Smooth muscle cell (in vitro differentiated cells): ENCODE data around the gene IGSF3. TPM values are rescaled to one million over a fixed set of nuclear protein-coding genes. Genes with fewer than 3 reads are reported as not detected.

Source experiments
- DNase-seq: peaks from one replicate; lab custom pipeline; 2025; ENCODE audit not compliant: unreplicated experiment; lab: John Stamatoyannopoulos, UW
- H2AFZ ChIP-seq: fragments of 200-600 bp; sonication (generic); 2 replicates; pipeline ENCODE4 v1.6.0; 2016; ENCODE audit warnings: antibody characterized with exemption, low read depth, mild to moderate bottlenecking
- H3F3A ChIP-seq: fragments of 200-600 bp; sonication (generic); 2 replicates; pipeline ENCODE4 v1.6.0; 2017; ENCODE audit warnings: antibody characterized with exemption, low read depth
- H3K27ac ChIP-seq: fragments of 200-600 bp; sonication (generic); 2 replicates; pipeline ENCODE4 v1.5.1; 2016; ENCODE audit warnings: low read depth, mild to moderate bottlenecking
- H3K27me3 ChIP-seq: fragments of 200-600 bp; sonication (generic); 2 replicates; pipeline ENCODE4 v1.6.1; 2016; ENCODE audit warnings: low read depth, mild to moderate bottlenecking
- H3K36me3 ChIP-seq: fragments of 200-600 bp; sonication (generic); 2 replicates; pipeline ENCODE4 v1.5.1; 2016; ENCODE audit warnings: low read depth
- H3K4me1 ChIP-seq: fragments of 200-600 bp; sonication (generic); 2 replicates; pipeline ENCODE4 v1.5.1; 2016; ENCODE audit warnings: low read depth
- H3K4me2 ChIP-seq: fragments of 200-600 bp; sonication (generic); 2 replicates; pipeline ENCODE4 v1.6.0; 2016; ENCODE audit warnings: mild to moderate bottlenecking
- H3K4me3 ChIP-seq: fragments of 200-600 bp; sonication (generic); 2 replicates; pipeline ENCODE4 v1.5.1; 2016; ENCODE audit warnings: mild to moderate bottlenecking
- H3K79me2 ChIP-seq: fragments of 200-600 bp; sonication (generic); 2 replicates; pipeline ENCODE4 v1.6.0; 2016; ENCODE audit warnings: low read depth, mild to moderate bottlenecking
- H3K9ac ChIP-seq: fragments of 200-600 bp; sonication (generic); 2 replicates; pipeline ENCODE4 v1.6.0; 2016; ENCODE audit warnings: low read depth
- H3K9me3 ChIP-seq: fragments of 200-600 bp; sonication (generic); replicated peaks from 2 replicates; pipeline ENCODE4 v1.5.1; 2016; ENCODE audit warnings: low read depth
- H4K20me1 ChIP-seq: fragments of 200-600 bp; sonication (generic); 2 replicates; pipeline ENCODE4 v1.6.0; 2016; ENCODE audit warnings: low read depth
- CTCF ChIP-seq: fragments of 200-600 bp; sonication (generic); IDR thresholded peaks from 2 replicates; pipeline ENCODE4 v1.5.1; 2017; ENCODE audit warnings: borderline replicate concordance, mild to moderate bottlenecking, antibody characterized with exemption; ENCODE audit not compliant: insufficient read depth, poor library complexity, severe bottlenecking
- WGBS: methylation state at CpG from one replicate; pipeline ENCODE4 v1.1.7; 2016; ENCODE audit warnings: low lambda C conversion rate; 5-methylcytosine and 5-hydroxymethylcytosine counted together
- polyA plus RNA-seq: library from polyadenylated mRNA; unstranded; fragments of >200 nt; fragmentation: Nextera tagmentation; extraction: Ambion mirVana; gene quantifications from 2 replicates; pipeline ENCODE4 v1.2.1, GENCODE V29; 2016
- total RNA-seq: library from RNA; depleted of rRNA; stranded (reverse); fragments of >200 nt; gene quantifications from 2 replicates; pipeline ENCODE4 v1.2.3, GENCODE V29; 2014

IGSF3 gene
- total RNA-seq (28.4 and 31.5 TPM in 2 replicates), polyA plus RNA-seq (11.9 and 16.3 TPM in 2 replicates)

GRCh38 chr1:116667575-116668105 is at the start of gene IGSF3:
Gene IGSF3, minus strand, starts transcription at chr1:116667733. Its CDS starts 1,407 bp downstream, at chr1:116666326.
- Histone ChIP-seq H3K4me1 (peaks cover 9% of the 10 kb centered on the region), H3F3A (peaks cover 6% of the 10 kb centered on the region), H2AFZ (peak within 1 kb of the TSS; percentile 95), H4K20me1 (no peaks in the 10 kb centered on the region), H3K4me2 (peak within 1 kb of the TSS; percentile 100), H3K27me3 (no peaks in the 10 kb centered on the region), H3K4me3 (peak within 1 kb of the TSS; percentile 97), H3K36me3 (no peaks in the 10 kb centered on the region), H3K9me3 (no peaks in the 10 kb centered on the region), H3K9ac (peak within 1 kb of the TSS; percentile 66), H3K27ac (no peak within 1 kb of the TSS), H3K79me2 (peaks cover 16% of the 10 kb centered on the region)
- no peak for TF ChIP-seq CTCF
- DNase-seq, result peak; percentile 41
- WGBS, result 3% methylated on average over 14 of the region's 58 CpGs

- H3K4me2 ChIP-seq, result no peak overlapping the region
- no peak overlapping the region for H2AFZ ChIP-seq
- H3F3A ChIP-seq, result no peaks in the 10 kb centered on the region
- H3K27ac ChIP-seq, result no peak overlapping the region
- H4K20me1 ChIP-seq, result no peaks in the 10 kb centered on the region
- no peaks in the 10 kb centered on the region for H3K4me1 ChIP-seq
- DNase-seq, result no peak
- no peak overlapping the region for H3K9ac ChIP-seq
- H3K4me3 ChIP-seq, result no peak overlapping the region
- H3K79me2 ChIP-seq, result no peaks in the 10 kb centered on the region
- H3K36me3 ChIP-seq, result no peaks in the 10 kb centered on the region
- no peak for TF ChIP-seq CTCF
- no peaks in the 10 kb centered on the region for H3K9me3 ChIP-seq
- H3K27me3 ChIP-seq, result no peaks in the 10 kb centered on the region
- WGBS, result 94% methylated on average over 3 of the region's 3 CpGs
Measured at GRCh38 chr1:116717318-116717717, 49.8 kb upstream of the IGSF3 start.

- Histone ChIP-seq H3K9me3 (no peaks in the 10 kb centered on the region), H3K9ac (no peak overlapping the region), H2AFZ (no peak overlapping the region), H4K20me1 (no peaks in the 10 kb centered on the region), H3F3A (no peaks in the 10 kb centered on the region), H3K36me3 (no peaks in the 10 kb centered on the region), H3K27ac (no peak overlapping the region), H3K27me3 (no peaks in the 10 kb centered on the region), H3K79me2 (no peaks in the 10 kb centered on the region), H3K4me1 (peaks cover 2% of the 10 kb centered on the region), H3K4me3 (no peak overlapping the region), H3K4me2 (no peak overlapping the region)
- no peak for TF ChIP-seq CTCF
- DNase-seq, result no peak
- WGBS, result 91% methylated on average over 3 of the region's 3 CpGs
Measured at GRCh38 chr1:116716391-116716790, 48.9 kb upstream of the IGSF3 start.

GRCh38 chr1:116713474-116713873 is 45.9 kb upstream of the IGSF3 start:
- H3K4me2 ChIP-seq, result no peak overlapping the region
- 85% methylated on average over 3 of the region's 3 CpGs for WGBS

More at GRCh38 chr1:116713474-116713873, 45.9 kb upstream of the IGSF3 start:
- H3K27ac ChIP-seq, result no peak overlapping the region
- no peaks in the 10 kb centered on the region for H3K36me3 ChIP-seq
- H3K9me3 ChIP-seq, result no peaks in the 10 kb centered on the region
- peaks cover 2% of the 10 kb centered on the region for H3F3A ChIP-seq
- no peaks in the 10 kb centered on the region for H3K79me2 ChIP-seq
- H2AFZ ChIP-seq, result no peak overlapping the region
- no peak overlapping the region for H3K9ac ChIP-seq
- H3K4me3 ChIP-seq, result no peak overlapping the region
- no peaks in the 10 kb centered on the region for H3K27me3 ChIP-seq
- peaks cover 7% of the 10 kb centered on the region for H3K4me1 ChIP-seq
- no peak for TF ChIP-seq CTCF
- no peak for DNase-seq
- H4K20me1 ChIP-seq, result no peaks in the 10 kb centered on the region
